HUES48 (cell line): ENCODE data around the gene SAMD7.
A peak's percentile ranks its signal among the peaks of the same experiment; 100 is the strongest.

ENCODE experiments used
- H3K27ac ChIP-seq: one replicate; pipeline ENCODE4 v1.7.0; 2013; ENCODE audit warnings: low read depth, low read length, inconsistent platforms
- H3K27me3 ChIP-seq: 2 replicates; pipeline ENCODE4 v1.6.1; 2013; ENCODE audit warnings: mild to moderate bottlenecking, low read length; ENCODE audit not compliant: control insufficient read depth, insufficient read depth
- H3K36me3 ChIP-seq: 2 replicates; pipeline ENCODE4 v1.6.1; 2013; ENCODE audit warnings: low read length; ENCODE audit not compliant: control insufficient read depth, insufficient read depth
- H3K4me1 ChIP-seq: 2 replicates; pipeline ENCODE4 v1.6.1; 2013; ENCODE audit warnings: mild to moderate bottlenecking, low read length; ENCODE audit not compliant: control insufficient read depth, insufficient read depth
- H3K4me3 ChIP-seq: 2 replicates; pipeline ENCODE4 v1.5.1; 2013; ENCODE audit warnings: mild to moderate bottlenecking, low read depth, low read length
- H3K9ac ChIP-seq: 2 replicates; pipeline ENCODE4 v1.6.1; 2013; ENCODE audit warnings: mild to moderate bottlenecking, low read depth, low read length, moderate library complexity
- H3K9me3 ChIP-seq: 2 replicates; pipeline ENCODE4 v1.6.1; 2013; ENCODE audit warnings: low read length; ENCODE audit not compliant: control insufficient read depth, insufficient read depth

Gene SAMD7

GRCh38 chr3:169945313-169945712, 33.9 kb downstream of the SAMD7 start:
- no peaks in the 10 kb centered on the region for H3K9me3 ChIP-seq
- H3K9ac ChIP-seq, result no peak overlapping the region
- no peaks in the 10 kb centered on the region for H3K27me3 ChIP-seq
- H3K4me3 ChIP-seq, result no peak overlapping the region
- no peak overlapping the region for H3K27ac ChIP-seq
- no peaks in the 10 kb centered on the region for H3K36me3 ChIP-seq
- H3K4me1 ChIP-seq, result no peaks in the 10 kb centered on the region; the same call in 1 of the 2 replicates

GRCh38 chr3:169946336-169946735, 35.0 kb downstream of the SAMD7 start:
- no peak overlapping the region for H3K4me3 ChIP-seq
- no peak overlapping the region for H3K27ac ChIP-seq
- no peaks in the 10 kb centered on the region for H3K27me3 ChIP-seq
- no peaks in the 10 kb centered on the region for H3K9me3 ChIP-seq
- no peaks in the 10 kb centered on the region; the same call in 1 of the 2 replicates for H3K4me1 ChIP-seq
- no peak overlapping the region for H3K9ac ChIP-seq
- no peaks in the 10 kb centered on the region for H3K36me3 ChIP-seq

- H3K27me3 ChIP-seq, result no peaks in the 10 kb centered on the region
- no peak overlapping the region for H3K9ac ChIP-seq
- H3K27ac ChIP-seq, result no peak overlapping the region
- H3K4me3 ChIP-seq, result no peak overlapping the region
- no peaks in the 10 kb centered on the region for H3K9me3 ChIP-seq
- no peaks in the 10 kb centered on the region; the same call in 1 of the 2 replicates for H3K4me1 ChIP-seq
- H3K36me3 ChIP-seq, result no peaks in the 10 kb centered on the region
These were observed 37.4 kb downstream of the SAMD7 start for GRCh38 chr3:169948559-169949448.

- Histone ChIP-seq H3K36me3 (no peaks in the 10 kb centered on the region), H3K27me3 (no peaks in the 10 kb centered on the region), H3K9me3 (no peaks in the 10 kb centered on the region), H3K4me1 (no peaks in the 10 kb centered on the region), H3K9ac (no peak overlapping the region), H3K4me3 (no peak overlapping the region), H3K27ac (no peak overlapping the region)
These were observed 40.7 kb downstream of the SAMD7 start for GRCh38 chr3:169952045-169952444.

- Histone ChIP-seq H3K9me3 (no peaks in the 10 kb centered on the region), H3K4me1 (no peaks in the 10 kb centered on the region), H3K4me3 (no peak overlapping the region), H3K27ac (no peak overlapping the region), H3K27me3 (no peaks in the 10 kb centered on the region), H3K36me3 (no peaks in the 10 kb centered on the region), H3K9ac (no peak overlapping the region)
These were observed 42.2 kb downstream of the SAMD7 start for GRCh38 chr3:169953462-169954141.

- Histone ChIP-seq H3K36me3 (no peaks in the 10 kb centered on the region), H3K4me3 (no peak overlapping the region), H3K9me3 (no peaks in the 10 kb centered on the region), H3K4me1 (no peaks in the 10 kb centered on the region), H3K9ac (no peak overlapping the region), H3K27me3 (no peaks in the 10 kb centered on the region), H3K27ac (no peak overlapping the region)
These were observed 42.9 kb downstream of the SAMD7 start for GRCh38 chr3:169954142-169954756.

GRCh38 chr3:169955406-169955805, 44.0 kb downstream of the SAMD7 start:
- Histone ChIP-seq H3K9me3 (no peaks in the 10 kb centered on the region), H3K27me3 (no peaks in the 10 kb centered on the region), H3K9ac (no peak overlapping the region), H3K36me3 (no peaks in the 10 kb centered on the region), H3K4me3 (no peak overlapping the region), H3K27ac (no peak overlapping the region), H3K4me1 (no peaks in the 10 kb centered on the region)

- Histone ChIP-seq H3K36me3 (peaks cover 1% of the 10 kb centered on the region; the same call in 1 of the 2 replicates), H3K4me1 (peaks cover 18% of the 10 kb centered on the region), H3K4me3 (no peak overlapping the region), H3K9me3 (no peaks in the 10 kb centered on the region), H3K27me3 (no peaks in the 10 kb centered on the region), H3K9ac (no peak overlapping the region), H3K27ac (no peak overlapping the region)
These were observed 52.8 kb downstream of the SAMD7 start for GRCh38 chr3:169964176-169964575.

- Histone ChIP-seq H3K9me3 (no peaks in the 10 kb centered on the region), H3K4me1 (peaks cover 27% of the 10 kb centered on the region), H3K36me3 (peaks cover 9% of the 10 kb centered on the region; the same call in 1 of the 2 replicates), H3K27me3 (no peaks in the 10 kb centered on the region), H3K4me3 (peak overlapping the region; percentile 94), H3K9ac (peak overlapping the region; percentile 88), H3K27ac (peak overlapping the region; percentile 85)
These were observed 54.4 kb downstream of the SAMD7 start for GRCh38 chr3:169965562-169966427.

GRCh38 chr3:169966428-169966950, 55.1 kb downstream of the SAMD7 start, which contains the start of gene SEC62:
TSS of gene SEC62 (plus strand) at chr3:169966807. CDS start at chr3:169966823, 16 bp downstream.
- Histone ChIP-seq H3K4me3 (peak within 1 kb of the TSS; percentile 94), H3K27me3 (no peaks in the 10 kb centered on the region), H3K4me1 (peaks cover 27% of the 10 kb centered on the region), H3K9ac (peak within 1 kb of the TSS; percentile 88), H3K36me3 (peaks cover 13% of the 10 kb centered on the region), H3K27ac (peak within 1 kb of the TSS; percentile 85), H3K9me3 (no peaks in the 10 kb centered on the region)
